RWPE1 (cell line): Measurements from ENCODE around the gene MRPL18.

ENCODE experiments used
- CTCF ChIA-PET: fragments of 350-600 bp; sonication (Branson Sonifier 250); formaldehyde crosslinking; extraction: SDS; loops from one replicate; lab custom pipeline; 2021; lab: Yijun Ruan, JAX
- POLR2A ChIA-PET: fragments of 400-600 bp; formaldehyde crosslinking; extraction: SDS; loops from one replicate; lab custom pipeline; 2020; ENCODE audit warnings: antibody characterized with exemption; ENCODE audit not compliant: low non-redundant PET; lab: Yijun Ruan, JAX
- DNase-seq: peaks from one replicate; pipeline ENCODE4 v3.0.0; 2012; ENCODE audit warnings: low spot score
- H3K27ac ChIP-seq: fragments of 450-650 bp; 2 replicates; pipeline ENCODE4 v1.5.1; 2017
- TF ChIP-seq, protein P1 (sequence below): fragments of 450-650 bp; conservative IDR thresholded peaks from 2 replicates; pipeline ENCODE4 v1.5.1; 2017; ENCODE audit warnings: low read depth, mild to moderate bottlenecking

Gene MRPL18

DNA sequence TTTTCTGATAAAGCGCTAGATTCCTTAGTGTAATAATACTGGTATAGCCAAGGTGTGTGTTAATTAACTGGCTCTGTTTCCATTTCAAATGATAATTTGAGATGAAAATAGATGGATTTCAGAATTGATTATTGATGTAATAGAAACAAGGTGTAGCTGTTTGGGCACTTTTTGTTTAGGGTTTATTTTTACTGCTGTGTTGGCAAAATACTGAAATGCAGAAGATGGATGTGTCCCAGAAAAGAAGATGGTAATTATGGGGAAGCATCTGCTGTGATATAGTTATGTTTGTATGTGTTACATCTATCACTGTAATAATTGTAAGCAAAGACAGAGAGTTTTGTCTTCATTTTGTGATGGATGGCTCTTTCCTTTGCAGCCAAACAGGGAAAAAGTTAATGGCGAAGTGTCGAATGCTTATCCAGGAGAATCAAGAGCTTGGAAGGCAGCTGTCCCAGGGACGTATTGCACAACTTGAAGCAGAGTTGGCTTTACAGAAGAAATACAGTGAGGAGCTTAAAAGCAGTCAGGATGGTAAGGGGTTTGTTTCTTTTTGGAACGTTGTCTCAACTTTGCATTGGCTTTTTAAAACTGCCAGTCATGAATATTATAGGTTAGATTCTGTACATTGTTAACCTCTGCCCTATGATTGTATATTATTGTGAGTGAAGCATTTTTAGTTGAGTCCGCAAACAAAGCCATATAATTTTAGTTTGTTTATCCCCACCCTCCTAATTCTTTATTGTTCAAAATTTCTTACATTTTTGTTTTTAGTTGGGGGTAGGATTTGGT, 37.0 kb upstream of the MRPL18 start:
- TF ChIP-seq, protein P1, sequence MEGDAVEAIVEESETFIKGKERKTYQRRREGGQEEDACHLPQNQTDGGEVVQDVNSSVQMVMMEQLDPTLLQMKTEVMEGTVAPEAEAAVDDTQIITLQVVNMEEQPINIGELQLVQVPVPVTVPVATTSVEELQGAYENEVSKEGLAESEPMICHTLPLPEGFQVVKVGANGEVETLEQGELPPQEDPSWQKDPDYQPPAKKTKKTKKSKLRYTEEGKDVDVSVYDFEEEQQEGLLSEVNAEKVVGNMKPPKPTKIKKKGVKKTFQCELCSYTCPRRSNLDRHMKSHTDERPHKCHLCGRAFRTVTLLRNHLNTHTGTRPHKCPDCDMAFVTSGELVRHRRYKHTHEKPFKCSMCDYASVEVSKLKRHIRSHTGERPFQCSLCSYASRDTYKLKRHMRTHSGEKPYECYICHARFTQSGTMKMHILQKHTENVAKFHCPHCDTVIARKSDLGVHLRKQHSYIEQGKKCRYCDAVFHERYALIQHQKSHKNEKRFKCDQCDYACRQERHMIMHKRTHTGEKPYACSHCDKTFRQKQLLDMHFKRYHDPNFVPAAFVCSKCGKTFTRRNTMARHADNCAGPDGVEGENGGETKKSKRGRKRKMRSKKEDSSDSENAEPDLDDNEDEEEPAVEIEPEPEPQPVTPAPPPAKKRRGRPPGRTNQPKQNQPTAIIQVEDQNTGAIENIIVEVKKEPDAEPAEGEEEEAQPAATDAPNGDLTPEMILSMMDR = no peak
- no peak for DNase-seq
- no peak overlapping the region for H3K27ac ChIP-seq
- CTCF ChIA-PET = interaction anchor here (0.6 kb wide), 1 partner anchor 32 kb away, joined by 8 read pairs; no protein-coding TSS in a partner anchor
- POLR2A ChIA-PET = no interaction called here

DNA sequence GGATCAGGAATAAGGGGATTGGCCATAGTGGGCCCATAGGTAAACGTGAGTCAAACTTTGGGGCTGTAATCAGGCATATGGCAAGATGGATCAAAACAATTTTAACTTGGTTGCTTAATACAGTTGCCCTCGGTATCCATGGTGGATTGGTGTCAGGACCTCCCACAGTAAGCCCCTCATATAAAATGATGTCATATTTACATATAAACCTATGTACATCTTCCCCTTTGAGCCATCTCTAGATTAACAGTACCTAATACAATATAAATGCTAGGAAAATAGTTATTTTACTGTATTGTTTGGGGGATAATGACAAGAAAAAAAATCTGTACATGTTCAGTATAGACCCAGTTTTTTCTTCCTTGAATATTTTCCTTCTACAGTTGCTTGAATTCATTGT, 35.9 kb upstream of the MRPL18 start:
- TF ChIP-seq, protein P1 = no peak
- ChIA-PET CTCF (no interaction called here), POLR2A (no interaction called here)
- DNase-seq = no peak
- no peak overlapping the region for H3K27ac ChIP-seq

DNA sequence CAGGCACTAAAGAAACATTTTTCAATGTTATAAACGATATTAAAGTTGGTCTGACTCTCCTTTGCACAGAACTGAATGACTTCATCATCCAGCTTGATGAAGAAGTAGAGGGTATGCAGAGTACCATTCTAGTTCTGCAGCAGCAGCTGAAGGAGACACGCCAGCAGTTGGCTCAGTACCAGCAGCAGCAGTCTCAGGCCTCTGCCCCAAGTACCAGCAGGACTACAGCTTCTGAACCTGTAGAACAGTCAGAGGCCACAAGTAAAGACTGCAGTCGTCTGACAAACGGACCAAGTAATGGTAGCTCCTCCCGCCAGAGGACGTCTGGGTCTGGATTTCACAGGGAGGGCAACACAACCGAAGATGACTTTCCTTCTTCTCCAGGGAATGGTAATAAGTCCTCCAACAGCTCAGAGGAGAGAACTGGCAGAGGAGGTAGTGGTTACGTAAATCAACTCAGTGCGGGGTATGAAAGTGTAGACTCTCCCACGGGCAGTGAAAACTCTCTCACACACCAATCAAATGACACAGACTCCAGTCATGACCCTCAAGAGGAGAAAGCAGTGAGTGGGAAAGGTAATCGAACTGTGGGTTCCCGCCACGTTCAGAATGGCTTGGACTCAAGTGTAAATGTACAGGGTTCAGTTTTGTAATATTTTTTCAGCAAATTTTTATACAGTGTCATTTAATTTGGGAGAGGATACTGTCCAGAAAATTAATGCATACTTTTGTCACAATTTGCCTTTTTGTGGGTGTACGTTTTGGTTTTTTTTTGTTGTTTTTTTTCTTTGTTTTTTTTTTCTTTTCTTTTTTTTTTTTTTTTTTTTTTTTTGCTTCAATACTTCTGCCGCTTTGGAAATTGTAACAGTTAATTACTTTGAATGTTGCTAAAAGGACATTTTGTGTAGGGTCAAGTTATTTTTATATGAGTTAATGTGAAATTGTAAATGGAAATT, 35.0 kb upstream of the MRPL18 start:
- peak overlapping the region; percentile 31; the same call in 1 of the 2 replicates for H3K27ac ChIP-seq
- CTCF ChIA-PET = no interaction called here
- no peak for DNase-seq
- POLR2A ChIA-PET = no interaction called here
- TF ChIP-seq, protein P1 = no peak

DNA sequence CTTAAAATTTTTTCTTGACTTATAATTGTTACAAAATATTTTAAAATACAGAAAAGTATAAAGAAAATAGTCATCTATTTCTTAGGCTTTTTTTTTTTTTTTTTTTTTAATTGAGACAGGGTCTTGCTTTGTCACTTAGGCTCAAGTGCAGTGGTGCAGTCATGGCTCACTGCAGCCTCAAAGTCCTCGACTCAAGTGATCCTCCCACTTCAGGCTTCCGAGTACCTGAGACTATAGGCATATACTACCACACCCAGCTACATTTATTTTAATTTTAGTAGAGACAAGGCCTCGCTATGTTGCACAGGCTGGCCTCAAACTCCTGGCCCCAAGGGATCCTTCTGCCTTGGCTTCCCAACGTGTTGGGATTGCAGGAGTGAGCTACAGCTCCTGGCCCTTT, 33.8 kb upstream of the MRPL18 start:
- CTCF ChIA-PET = interaction anchor here (0.6 kb wide), 1 partner anchor 60 kb away, joined by 4 read pairs; no protein-coding TSS in a partner anchor
- POLR2A ChIA-PET = interaction anchor here (0.6 kb wide), 1 partner anchor 13 kb away, joined by 3 read pairs; no protein-coding TSS in a partner anchor
- no peak for DNase-seq
- TF ChIP-seq, protein P1 = no peak
- no peak overlapping the region for H3K27ac ChIP-seq

DNA sequence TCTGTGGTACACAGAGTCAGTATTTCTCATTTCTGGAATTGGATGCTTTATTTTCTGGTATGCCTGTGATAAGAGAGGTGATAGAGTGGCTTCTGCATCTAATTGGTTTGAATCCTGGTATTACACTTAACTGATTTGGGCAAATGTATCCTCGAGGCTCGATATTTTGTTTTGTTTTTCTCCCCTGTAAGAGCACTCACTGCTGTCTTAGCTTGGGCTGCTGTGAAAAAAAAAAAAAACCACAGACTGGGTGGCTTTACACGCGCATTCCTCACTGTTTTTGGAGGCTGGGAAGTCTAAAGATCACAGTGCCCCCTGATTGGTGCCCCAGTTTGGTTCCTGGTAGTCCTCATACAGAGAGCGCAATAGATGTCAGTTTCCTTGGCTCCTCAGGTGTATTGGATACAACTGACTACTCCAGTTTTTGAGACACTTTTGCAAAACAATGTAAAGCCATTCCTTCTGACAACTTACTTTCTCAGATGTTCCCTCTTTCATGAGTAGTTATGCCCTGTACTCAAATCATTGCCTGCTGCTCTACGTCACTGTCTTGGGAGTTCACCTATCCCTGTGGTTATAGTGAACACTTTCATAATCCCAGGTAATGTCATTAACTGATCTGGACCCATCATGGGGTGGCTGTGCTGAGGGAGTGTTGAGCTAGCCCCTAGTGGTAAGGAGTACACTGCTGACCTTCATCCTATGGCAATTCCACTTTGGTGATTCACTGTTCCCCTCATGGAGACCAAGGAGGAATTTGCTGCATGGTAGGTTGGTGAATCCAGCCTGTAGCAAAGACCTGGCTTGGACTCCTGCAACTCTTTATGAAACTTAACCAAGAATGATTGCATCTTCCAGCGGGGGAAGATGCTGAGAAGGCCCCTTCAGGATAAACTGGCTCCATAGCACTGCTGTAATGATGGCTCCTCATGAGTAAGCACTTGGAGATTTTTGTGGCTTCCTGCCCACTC, 32.0 kb upstream of the MRPL18 start:
- TF ChIP-seq, protein P1 = no peak
- peak; percentile 19 for DNase-seq
- CTCF ChIA-PET = interaction anchor here (0.6 to 0.7 kb wide), 5 partner anchors 10 to 781 kb away, joined by 3 to 4 read pairs (median 4); no protein-coding TSS in a partner anchor
- POLR2A ChIA-PET = no interaction called here
- H3K27ac ChIP-seq = peak overlapping the region; percentile 58; the same call in 1 of the 2 replicates
